Measurements from ENCODE around the gene TRMT5. TPM values are rescaled to one million over a fixed set of nuclear protein-coding genes. Genes with fewer than 3 reads are reported as not detected.

The TRMT5 gene
- total and polyA plus RNA-seq, 2 experiments from 2014 or later: 6.5 to 14.3 TPM

GRCh38 chr14:60964904-60965303 is 16.0 kb downstream of the TRMT5 start:
- TF ChIP-seq EZH2 (IDR thresholded peaks at IDR 0.05; ENCODE audit: borderline replicate concordance): no peak
- TF ChIP-seq CTCF (IDR thresholded peaks at IDR 0.05; ENCODE audit: poor library complexity): no peak
- TF ChIP-seq EZH2phosphoT487 (IDR thresholded peaks at IDR 0.05; ENCODE audit: low read depth, severe bottlenecking, unreplicated experiment): no peak
- Histone ChIP-seq H3K27me3 (no peaks in the 10 kb centered on the region), H2AFZ (no peak overlapping the region), H3K4me1 (ENCODE audit: insufficient read depth) (peaks cover 8% of the 10 kb centered on the region), H3K27ac (no peak overlapping the region), H3K9me3 (ENCODE audit: low read depth) (no peaks in the 10 kb centered on the region), H3K9me2 (replicated peaks; ENCODE audit: insufficient read depth) (no peaks in the 10 kb centered on the region), H3K79me2 (peaks cover 4% of the 10 kb centered on the region), H4K20me1 (ENCODE audit: insufficient read depth, poor library complexity, severe bottlenecking) (no peaks in the 10 kb centered on the region), H3K4me3 (no peak overlapping the region), H3K36me3 (replicated peaks; ENCODE audit: insufficient read depth, low read depth) (no peaks in the 10 kb centered on the region), H3K4me2 (no peak overlapping the region)
- WGBS (ENCODE audit: low lambda C conversion rate, missing lambda C conversion rate): 23% methylated on average over 2 of the region's 2 CpGs
- no peak for DNase-seq (ENCODE audit: low spot score)

- 44% methylated on average over 2 of the region's 2 CpGs for WGBS (ENCODE audit: low lambda C conversion rate, missing lambda C conversion rate)
- no peak overlapping the region for H3K4me2 ChIP-seq
Measured at GRCh38 chr14:60963761-60964160, 17.1 kb downstream of the TRMT5 start.

DNA sequence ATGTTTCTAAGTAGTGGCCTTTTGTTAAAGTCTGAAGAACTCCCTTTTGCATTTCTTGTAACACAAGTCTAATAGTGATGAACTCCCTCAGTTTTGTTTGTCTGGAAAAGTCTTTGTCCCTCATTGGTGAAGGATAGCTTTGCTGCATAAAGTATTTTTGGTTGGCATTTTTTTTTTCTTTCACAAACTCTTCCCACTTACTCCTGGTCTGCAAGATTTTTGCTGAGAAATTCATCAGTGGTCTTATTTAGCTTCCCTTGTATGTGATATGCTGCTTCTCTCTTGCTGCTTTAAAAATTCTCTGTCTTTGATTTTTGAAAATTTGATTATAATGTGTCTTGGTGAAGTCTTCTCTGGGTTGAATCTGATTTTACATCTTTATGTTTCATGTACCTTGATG is 22.7 kb downstream of the TRMT5 start:
- no peaks in the 10 kb centered on the region for H3K9me2 ChIP-seq (replicated peaks; ENCODE audit: insufficient read depth)

More at GRCh38 chr14:60963761-60964160, 17.1 kb downstream of the TRMT5 start:
- no peak for TF ChIP-seq EZH2 (IDR thresholded peaks at IDR 0.05; ENCODE audit: borderline replicate concordance)
- TF ChIP-seq EZH2phosphoT487 (IDR thresholded peaks at IDR 0.05; ENCODE audit: low read depth, severe bottlenecking, unreplicated experiment): no peak
- no peak for TF ChIP-seq CTCF (IDR thresholded peaks at IDR 0.05; ENCODE audit: poor library complexity)
- Histone ChIP-seq H3K79me2 (peaks cover 4% of the 10 kb centered on the region), H3K4me1 (ENCODE audit: insufficient read depth) (peaks cover 6% of the 10 kb centered on the region), H4K20me1 (ENCODE audit: insufficient read depth, poor library complexity, severe bottlenecking) (no peaks in the 10 kb centered on the region), H2AFZ (no peak overlapping the region), H3K9me2 (replicated peaks; ENCODE audit: insufficient read depth) (no peaks in the 10 kb centered on the region), H3K27me3 (no peaks in the 10 kb centered on the region), H3K27ac (no peak overlapping the region), H3K4me3 (no peak overlapping the region), H3K9me3 (ENCODE audit: low read depth) (no peaks in the 10 kb centered on the region), H3K36me3 (replicated peaks; ENCODE audit: insufficient read depth, low read depth) (no peaks in the 10 kb centered on the region)
- no peak for DNase-seq (ENCODE audit: low spot score)

More for the DNA sequence above, 22.7 kb downstream of the TRMT5 start:
- H3K4me2 ChIP-seq: no peak overlapping the region
- peaks cover 19% of the 10 kb centered on the region for H3K9me3 ChIP-seq (ENCODE audit: low read depth)
- H3K79me2 ChIP-seq: peaks cover 3% of the 10 kb centered on the region
- no peak overlapping the region for H3K4me3 ChIP-seq
- no peak overlapping the region for H2AFZ ChIP-seq
- TF ChIP-seq EZH2 (IDR thresholded peaks at IDR 0.05; ENCODE audit: borderline replicate concordance): no peak
- no peak for TF ChIP-seq CTCF (IDR thresholded peaks at IDR 0.05; ENCODE audit: poor library complexity)
- TF ChIP-seq EZH2phosphoT487 (IDR thresholded peaks at IDR 0.05; ENCODE audit: low read depth, severe bottlenecking, unreplicated experiment): no peak
- no peaks in the 10 kb centered on the region for H3K27me3 ChIP-seq
- no peak for DNase-seq (ENCODE audit: low spot score)
- H3K4me1 ChIP-seq (ENCODE audit: insufficient read depth): no peaks in the 10 kb centered on the region
- H3K36me3 ChIP-seq (replicated peaks; ENCODE audit: insufficient read depth, low read depth): no peaks in the 10 kb centered on the region
- no peaks in the 10 kb centered on the region for H4K20me1 ChIP-seq (ENCODE audit: insufficient read depth, poor library complexity, severe bottlenecking)
- H3K27ac ChIP-seq: no peak overlapping the region

Measured in hepatocyte (in vitro differentiated cells).